HEK293 (cell line): ENCODE data around the gene NFKB1.

Source experiments
- CTCF ChIP-seq: fragments of 450-650 bp; formaldehyde crosslinking; IDR thresholded peaks from 2 replicates; pipeline ENCODE4 v1.5.1; 2016; ENCODE audit warnings: missing biosample characterization, missing genetic modification characterization
- KLF8 ChIP-seq: fragments of 450-650 bp; formaldehyde crosslinking; IDR thresholded peaks from 2 replicates; pipeline ENCODE4 v1.5.1; 2016; ENCODE audit warnings: missing biosample characterization, missing genetic modification characterization
- ZNF292 ChIP-seq: fragments of 450-650 bp; formaldehyde crosslinking; IDR thresholded peaks from 2 replicates; pipeline ENCODE4 v1.5.1; 2016; ENCODE audit warnings: low read depth, missing biosample characterization, missing genetic modification characterization, borderline replicate concordance
- ZNF596 ChIP-seq: fragments of 450-650 bp; IDR thresholded peaks from 2 replicates; pipeline ENCODE4 v1.5.0; 2018; ENCODE audit warnings: missing biosample characterization, mild to moderate bottlenecking, missing genetic modification characterization, moderate library complexity
- ZNF707 ChIP-seq: fragments of 450-650 bp; formaldehyde crosslinking; IDR thresholded peaks from 2 replicates; pipeline ENCODE4 v1.5.1; 2016; ENCODE audit warnings: missing biosample characterization, missing genetic modification characterization

- TF ChIP-seq ZNF707 (tag by site-specific recombination) (no peak), CTCF (tag by site-specific recombination) (no peak), KLF8 (no peak), ZNF292 (tag by site-specific recombination) (no peak), ZNF596 (tag by site-specific recombination) (no peak)
These were observed 74.4 kb downstream of the NFKB1 start for GRCh38 chr4:102575369-102576129.
